ENCODE measurements around the gene FERMT2.

DNA sequence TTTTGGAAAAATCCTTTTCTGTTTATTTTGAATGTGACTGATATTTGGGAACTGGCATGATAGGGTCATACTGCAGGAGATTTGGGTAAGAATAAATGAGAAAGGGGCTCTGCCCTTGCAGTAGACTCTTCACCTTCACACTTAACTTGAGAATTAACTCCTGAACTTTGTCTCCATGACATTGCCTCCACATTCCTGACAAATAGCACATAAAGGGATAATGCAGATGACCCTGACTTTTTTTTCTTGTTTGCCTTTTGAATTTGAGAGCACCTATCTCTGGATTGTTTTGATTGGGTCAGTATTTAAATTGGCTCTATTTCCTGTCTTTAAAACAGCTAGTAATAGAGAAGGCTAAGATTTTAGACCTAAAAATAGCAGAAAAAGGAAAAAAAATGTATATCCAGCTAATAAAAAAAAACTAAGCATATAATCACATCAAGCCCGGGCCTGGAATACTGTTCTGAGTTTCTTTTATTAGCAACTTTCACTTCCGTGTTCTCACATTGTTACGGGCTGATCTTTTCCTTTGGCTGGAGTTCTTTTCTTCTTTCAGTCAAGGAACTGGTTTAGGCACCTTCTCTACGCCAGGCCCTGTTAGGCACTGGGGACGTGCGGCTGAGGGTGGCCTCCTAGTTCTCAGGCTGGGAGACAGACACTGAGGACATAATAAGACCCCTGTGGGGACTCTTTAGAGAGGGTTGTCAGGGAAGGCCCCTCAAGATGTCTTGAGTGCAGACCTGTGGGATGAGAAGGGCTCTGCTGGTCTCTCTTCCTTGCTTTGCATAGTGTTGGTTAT, 106.4 kb downstream of the FERMT2 start:
- TF ChIP-seq, protein P1, sequence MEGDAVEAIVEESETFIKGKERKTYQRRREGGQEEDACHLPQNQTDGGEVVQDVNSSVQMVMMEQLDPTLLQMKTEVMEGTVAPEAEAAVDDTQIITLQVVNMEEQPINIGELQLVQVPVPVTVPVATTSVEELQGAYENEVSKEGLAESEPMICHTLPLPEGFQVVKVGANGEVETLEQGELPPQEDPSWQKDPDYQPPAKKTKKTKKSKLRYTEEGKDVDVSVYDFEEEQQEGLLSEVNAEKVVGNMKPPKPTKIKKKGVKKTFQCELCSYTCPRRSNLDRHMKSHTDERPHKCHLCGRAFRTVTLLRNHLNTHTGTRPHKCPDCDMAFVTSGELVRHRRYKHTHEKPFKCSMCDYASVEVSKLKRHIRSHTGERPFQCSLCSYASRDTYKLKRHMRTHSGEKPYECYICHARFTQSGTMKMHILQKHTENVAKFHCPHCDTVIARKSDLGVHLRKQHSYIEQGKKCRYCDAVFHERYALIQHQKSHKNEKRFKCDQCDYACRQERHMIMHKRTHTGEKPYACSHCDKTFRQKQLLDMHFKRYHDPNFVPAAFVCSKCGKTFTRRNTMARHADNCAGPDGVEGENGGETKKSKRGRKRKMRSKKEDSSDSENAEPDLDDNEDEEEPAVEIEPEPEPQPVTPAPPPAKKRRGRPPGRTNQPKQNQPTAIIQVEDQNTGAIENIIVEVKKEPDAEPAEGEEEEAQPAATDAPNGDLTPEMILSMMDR (IDR thresholded peaks at IDR 0.05), result no peak
- no peak for TF ChIP-seq POLR2A (IDR thresholded peaks at IDR 0.05)
